Activated CD8-positive, alpha-beta memory T cell treated with anti-CD3 and anti-CD28 coated beads for 4 hours (primary cell): ENCODE data around the gene TTC34.
"Not testable (repeated sequence)": the region's sequence is repeated elsewhere in the genome, so short reads cannot be mapped to it uniquely, and the experiment has no call there.

Experiments
- DNase-seq, 2 donors: peaks; one replicate each; pipeline ENCODE4 v3.0.0-alpha.2; 2020; ENCODE audit warnings: low read depth in 2 of 2

TTC34 gene

GRCh38 chr1:2628191-2628932 lies 173.1 kb downstream of the TTC34 start:
- DNase-seq = no peak

- no peak for DNase-seq
Observed at GRCh38 chr1:2627746-2628145, 173.7 kb downstream of the TTC34 start.

GRCh38 chr1:2625748-2626147 lies 175.7 kb downstream of the TTC34 start:
- not testable (repeated sequence) for DNase-seq

- DNase-seq = no peak
Observed at GRCh38 chr1:2625311-2625710, 176.2 kb downstream of the TTC34 start.

GRCh38 chr1:2624735-2625300 lies 176.7 kb downstream of the TTC34 start:
- DNase-seq = no peak

GRCh38 chr1:2623571-2624337 lies 177.7 kb downstream of the TTC34 start:
- no peak for DNase-seq

- DNase-seq = no peak
Observed at GRCh38 chr1:2617971-2618470, 183.5 kb downstream of the TTC34 start.

- DNase-seq = no peak
Observed at GRCh38 chr1:2614145-2614544, 187.3 kb downstream of the TTC34 start.

- no peak for DNase-seq
Observed at GRCh38 chr1:2612591-2613365, 188.7 kb downstream of the TTC34 start.

- no peak for DNase-seq
Observed at GRCh38 chr1:2611621-2612437, 189.7 kb downstream of the TTC34 start.

GRCh38 chr1:2611031-2611501 lies 190.4 kb downstream of the TTC34 start:
- DNase-seq = no peak

- DNase-seq = no peak
Observed at GRCh38 chr1:2610036-2610959, 191.2 kb downstream of the TTC34 start.

- DNase-seq = no peak
Observed at GRCh38 chr1:2609319-2610035, 192.0 kb downstream of the TTC34 start.

- DNase-seq = no peak
Observed at GRCh38 chr1:2607641-2608091, 193.8 kb downstream of the TTC34 start.

GRCh38 chr1:2606881-2607621 lies 194.4 kb downstream of the TTC34 start:
- no peak for DNase-seq

- DNase-seq = no peak
Observed at GRCh38 chr1:2606396-2606880, 195.1 kb downstream of the TTC34 start.

- no peak for DNase-seq
Observed at GRCh38 chr1:2605509-2606395, 195.7 kb downstream of the TTC34 start.
